Left cardiac atrium (tissue), 4 donors: ENCODE measurements around the gene UGT2A1. TPM values are rescaled to one million over a fixed set of nuclear protein-coding genes. Genes with fewer than 3 reads are reported as not detected.

Experiments
- ATAC-seq, 2 donors: fragments of 200-7000 bp; cut with Tn5 transposase; one replicate each; pipeline ENCODE4 v1.9.1; 2020; ENCODE audit warnings: mild to moderate bottlenecking in 2 of 2, moderate library complexity in 2 of 2
- DNase-seq: peaks from one replicate; pipeline ENCODE4 v3.0.0-alpha.2; 2020
- intact Hi-C, 2 donors: fragments of 100-400 bp; cut with DNase I; formaldehyde crosslinking; loops; one replicate each; pipeline versions ENCODE4 v1.14.1 to v1.15.1; 2022 to 2023
- total RNA-seq, 2 donors: library from RNA; stranded (reverse); fragmentation: NEBNext Ultra II Directional; extraction: Animal tissue kit (Norgen Biotek cat#: 25700); gene quantifications; one replicate each; pipeline ENCODE4 v1.2.1, GENCODE V29; 2021
- donor health status: DM: no; HTN: yes; CAD: no.
- donor health status: DM: no; HTN: yes; CAD: no; lungs with severe emphysema.
- donor health status: DM: yes; HTN: yes; CAD: no.
- donor health status: Dilated cardiomyopathy.

Gene UGT2A1
- total RNA-seq, 2 donors from 2014 or later: not detected

- intact Hi-C loops: no loop called here
- DNase-seq: no peak
- no peak for ATAC-seq
Measured at GRCh38 chr4:69600013-69600412, 53.0 kb downstream of the UGT2A1 start.

DNA sequence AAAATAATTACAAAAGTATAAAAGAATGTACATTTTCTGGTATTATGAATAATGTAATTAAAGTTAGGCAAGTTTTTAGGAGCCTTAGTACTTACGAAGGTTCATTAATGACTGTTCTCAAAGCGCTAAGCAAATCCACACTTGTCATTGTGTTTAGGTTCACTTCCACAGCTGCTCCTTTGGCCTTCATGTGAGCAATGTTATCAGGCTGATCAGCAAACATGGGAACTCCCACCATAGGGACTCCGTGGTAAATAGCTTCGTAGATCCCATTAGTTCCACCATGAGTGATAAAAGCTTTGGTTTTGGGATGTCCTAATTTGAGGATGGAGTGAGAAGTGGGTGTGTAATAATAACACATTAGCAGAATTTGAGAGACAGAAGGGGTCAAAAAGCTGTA is 58.7 kb downstream of the UGT2A1 start:
- no peak for DNase-seq
- no peak for ATAC-seq
- intact Hi-C loops: no loop called here

DNA sequence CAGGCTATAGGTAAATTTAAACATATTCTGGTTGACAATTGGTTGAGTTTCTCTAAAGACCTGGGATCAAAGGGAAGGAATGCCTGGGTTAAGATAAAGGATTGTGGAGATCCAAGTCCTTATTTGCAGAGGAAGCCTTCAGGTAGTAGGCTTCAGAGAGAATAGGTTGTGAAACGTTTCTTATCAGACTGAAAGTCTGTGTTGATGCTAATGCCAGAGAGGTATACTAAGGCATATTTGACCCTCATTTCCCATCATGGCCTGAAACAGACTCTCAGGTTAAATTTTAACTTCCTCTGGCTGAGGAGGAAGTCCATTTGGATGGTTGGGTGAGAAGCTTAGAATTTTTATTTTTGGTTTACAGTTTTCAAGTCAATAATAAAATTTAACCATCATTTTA is 61.7 kb downstream of the UGT2A1 start:
- ATAC-seq: no peak
- DNase-seq: no peak
- intact Hi-C loops: no loop called here

- DNase-seq (no peak), ATAC-seq (no peak)
- intact Hi-C loops: no loop called here
Measured at GRCh38 chr4:69589884-69590283, 63.2 kb downstream of the UGT2A1 start.

- intact Hi-C loops: no loop called here
- ATAC-seq (no peak), DNase-seq (no peak)
Measured at GRCh38 chr4:69584135-69584534, 68.9 kb downstream of the UGT2A1 start.

DNA sequence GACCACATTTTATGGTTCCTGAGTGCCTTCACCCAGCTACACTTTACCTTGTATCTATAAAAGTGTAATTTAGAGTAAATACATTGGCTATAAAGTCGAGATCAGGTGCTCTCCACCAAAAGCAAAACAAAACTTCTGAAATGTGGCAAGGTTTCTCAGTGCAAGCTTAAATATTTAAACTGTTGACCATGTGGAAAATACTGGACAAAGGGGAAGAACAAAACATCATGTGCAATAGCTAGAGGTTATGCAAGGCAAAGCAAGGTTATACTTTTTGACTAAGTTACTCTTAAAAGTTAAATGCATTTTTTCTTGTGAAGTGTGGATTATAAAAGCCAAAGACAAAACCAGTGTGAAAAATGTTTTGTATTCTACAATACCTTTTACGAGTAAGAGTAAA is 69.5 kb downstream of the UGT2A1 start:
- no peak for DNase-seq
- no peak for ATAC-seq
- intact Hi-C loops: no loop called here

DNA sequence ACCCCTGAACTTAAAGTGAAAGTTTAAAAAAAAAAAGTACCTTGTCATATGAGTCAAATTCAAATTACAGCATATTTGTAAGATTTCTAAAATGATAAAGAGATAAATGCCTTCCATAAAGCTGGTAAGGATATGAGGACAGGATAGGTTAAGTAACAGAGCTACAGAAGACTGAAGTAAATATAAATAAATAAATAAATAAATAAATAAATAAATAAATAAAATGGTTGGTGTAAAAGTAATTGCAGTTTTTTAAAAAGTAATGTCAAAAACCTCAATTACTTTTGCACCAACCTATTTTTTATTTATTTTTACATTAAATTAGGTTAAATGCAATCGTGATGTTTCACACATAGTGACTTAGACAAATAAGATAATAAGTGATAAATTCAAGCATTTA is 75.8 kb downstream of the UGT2A1 start:
- DNase-seq (no peak), ATAC-seq (no peak)
- intact Hi-C loops: no loop called here

- DNase-seq: no peak
- no peak for ATAC-seq
- intact Hi-C loops: no loop called here
Measured at GRCh38 chr4:69576251-69576877, 76.7 kb downstream of the UGT2A1 start.

DNA sequence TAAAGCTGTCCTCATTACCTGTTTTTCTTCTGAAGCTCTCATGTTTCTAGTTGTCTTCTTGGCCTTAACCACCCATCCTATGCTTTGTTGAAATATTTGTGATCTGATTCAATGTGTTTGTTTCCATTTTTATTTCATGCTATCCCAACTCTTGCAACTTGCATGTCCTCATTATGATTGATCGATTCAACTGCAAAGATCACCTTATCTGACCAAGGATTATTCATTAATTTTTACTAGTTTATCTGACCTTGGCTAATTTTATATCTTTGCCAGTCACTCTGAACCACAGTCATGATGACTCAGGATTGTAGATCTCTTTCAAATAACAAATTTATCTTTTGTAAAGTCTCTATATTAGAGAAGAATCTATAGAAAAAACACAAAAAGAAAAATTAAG is 84.3 kb downstream of the UGT2A1 start:
- intact Hi-C loops: no loop called here
- ATAC-seq (no peak), DNase-seq (no peak)

GRCh38 chr4:69563424-69563823 is 89.6 kb downstream of the UGT2A1 start:
- intact Hi-C loops: no loop called here
- ATAC-seq: no peak

DNA sequence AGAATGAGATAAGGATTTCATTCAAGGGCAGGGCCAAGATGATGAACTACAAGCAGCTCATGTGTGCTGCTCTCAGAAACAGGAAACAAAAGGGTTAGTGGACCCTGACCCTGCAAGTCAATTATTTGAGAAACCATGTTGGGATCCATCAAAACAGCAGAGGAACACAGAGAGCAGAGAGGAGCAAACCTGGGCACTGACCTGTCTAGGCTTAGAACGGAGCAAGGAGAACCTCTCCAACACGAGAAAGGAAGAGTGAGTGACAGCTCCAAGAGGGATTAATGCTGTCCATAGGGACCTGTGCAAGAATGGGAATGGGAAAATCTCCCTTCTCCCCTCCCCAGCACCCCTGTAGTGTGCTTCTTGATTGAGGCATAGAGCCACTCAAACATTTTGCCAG is 103.4 kb downstream of the UGT2A1 start:
- intact Hi-C loops: no loop called here
- no peak for DNase-seq
- ATAC-seq: no peak

More at GRCh38 chr4:69563424-69563823, 89.6 kb downstream of the UGT2A1 start:
- DNase-seq: no peak

GRCh38 chr4:69546134-69546765 is 106.8 kb downstream of the UGT2A1 start:
- no peak for ATAC-seq
- no peak for DNase-seq
- intact Hi-C loops: no loop called here

Other genes with a start within 250 kb of the UGT2A1 start
- gene UGT2B4, start 157.3 kb downstream of the UGT2A1 start, total RNA-seq: 1 to 10 TPM in 1 of 2 donors, not detected in 1; 6.1 TPM
- not detected for gene UGT2A2, start 13.6 kb downstream of the UGT2A1 start, total RNA-seq
- 1 to 10 TPM in 1 of 2 donors, under 1 TPM in 1; 0.99 to 1.6 TPM for gene SULT1B1, start 107.4 kb upstream of the UGT2A1 start, total RNA-seq
- not detected for gene SULT1E1, start 206.9 kb upstream of the UGT2A1 start, total RNA-seq